B cell (primary cell): ENCODE measurements around the gene RPL22. TPM values are rescaled to one million over a fixed set of nuclear protein-coding genes. Genes with fewer than 3 reads are reported as not detected.

Experiments
- ATAC-seq: fragments of 200-7000 bp; cut with Tn5 transposase; one replicate; pipeline ENCODE4 v1.10.0; 2021; ENCODE audit warnings: low read depth, mild to moderate bottlenecking, moderate number of reproducible peaks, moderate library complexity
- CTCF ChIA-PET: fragments of 350-600 bp; sonication (Branson Sonifier 250); formaldehyde crosslinking; loops from one replicate; lab custom pipeline; 2021; ENCODE audit warnings: antibody characterized with exemption, inconsistent platforms; lab: Charles Lee
- POLR2A ChIA-PET: fragments of 350-600 bp; sonication (Branson Sonifier 250); formaldehyde crosslinking; loops from one replicate; lab custom pipeline; 2021; ENCODE audit warnings: antibody characterized with exemption; lab: Charles Lee
- DNase-seq: peaks from one replicate; pipeline ENCODE4 v3.0.0; 2013
- H2AFZ ChIP-seq: 2 replicates; pipeline ENCODE4 v1.6.1; 2012; ENCODE audit warnings: mild to moderate bottlenecking, low read depth, low read length; ENCODE audit not compliant: insufficient read depth, poor library complexity, severe bottlenecking
- H3K27ac ChIP-seq, 2 donors: 1 replicate in 1 of 2; 2 replicates in 1 of 2; pipeline ENCODE4 v1.5.1; 2012 to 2013; ENCODE audit warnings: low read length in 2 of 2, mild to moderate bottlenecking in 2 of 2, moderate library complexity in 1 of 2
- H3K27me3 ChIP-seq, 4 experiments: fragments of 200-600 bp in 1 of 4; sonication (generic) in 1 of 4; replicated peaks in 1 of 4; 1 replicate in 2 of 4; 2 replicates in 2 of 4; pipeline versions ENCODE4 v1.6.1 to v1.7.0; 2013 to 2016; ENCODE audit warnings: low read length in 3 of 4, mild to moderate bottlenecking in 2 of 4, mixed read lengths in 1 of 4, moderate library complexity in 1 of 4; ENCODE audit not compliant: insufficient read depth in 4 of 4, control insufficient read depth in 3 of 4; ENCODE audit errors: control extremely low read depth in 1 of 4
- H3K36me3 ChIP-seq, 2 experiments: replicated peaks in 1 of 2; 1 replicate in 1 of 2; 2 replicates in 1 of 2; pipeline versions ENCODE4 v1.6.1 to v1.7.1; 2013; ENCODE audit warnings: low read length in 1 of 2; ENCODE audit not compliant: insufficient read depth in 2 of 2, control insufficient read depth in 1 of 2; ENCODE audit errors: control extremely low read depth in 1 of 2, extremely low read depth in 1 of 2
- H3K4me1 ChIP-seq, 2 donors: fragments of 200-600 bp in 1 of 2; sonication (generic) in 1 of 2; 1 replicate in 1 of 2; 2 replicates in 1 of 2; pipeline versions ENCODE4 v1.5.1 to v1.6.1; 2013 to 2017; ENCODE audit warnings: low read length in 2 of 2; ENCODE audit not compliant: control insufficient read depth in 2 of 2, insufficient read depth in 2 of 2
- H3K4me2 ChIP-seq: replicated peaks from 2 replicates; pipeline ENCODE3; 2012; ENCODE audit warnings: mild to moderate bottlenecking, low read depth, low read length; ENCODE audit not compliant: poor library complexity, severe bottlenecking
- H3K4me3 ChIP-seq, 5 experiments: fragments of 200-600 bp in 1 of 5; sonication (generic) in 1 of 5; 1 replicate in 3 of 5; 2 replicates in 2 of 5; pipeline versions ENCODE4 v1.5.1 to v1.7.0; 2011 to 2016; ENCODE audit warnings: low read length in 4 of 5, mild to moderate bottlenecking in 4 of 5, low read depth in 2 of 5, control low read depth in 1 of 5, moderate library complexity in 1 of 5; ENCODE audit not compliant: insufficient read depth in 1 of 5; ENCODE audit errors: control extremely low read depth in 1 of 5, extremely low read depth in 1 of 5
- H3K79me2 ChIP-seq: fragments of 200-600 bp; sonication (generic); one replicate; pipeline ENCODE4 v1.6.0; 2016; ENCODE audit warnings: low read length; ENCODE audit not compliant: control insufficient read depth, insufficient read depth
- H3K9ac ChIP-seq: fragments of 200-600 bp; sonication (generic); 2 replicates; pipeline ENCODE4 v1.6.1; 2017; ENCODE audit warnings: mild to moderate bottlenecking, low read length, moderate library complexity
- H3K9me3 ChIP-seq, 3 donors: one replicate each; pipeline versions ENCODE4 v1.6.1 to v1.7.1; 2013; ENCODE audit warnings: low read length in 2 of 3; ENCODE audit not compliant: control insufficient read depth in 2 of 3, insufficient read depth in 1 of 3; ENCODE audit errors: control extremely low read depth in 1 of 3
- H4K20me1 ChIP-seq: 2 replicates; pipeline ENCODE4 v1.6.0; 2012; ENCODE audit warnings: mild to moderate bottlenecking, low read length; ENCODE audit not compliant: insufficient read depth, control insufficient read depth, poor library complexity, severe bottlenecking
- H3K27ac Mint-ChIP-seq: one replicate; pipeline ENCODE4 v1.8.0; 2021; ENCODE audit warnings: mixed read lengths
- H3K27me3 Mint-ChIP-seq: one replicate; pipeline ENCODE4 v1.8.0; 2021; ENCODE audit warnings: mixed read lengths
- H3K4me1 Mint-ChIP-seq: one replicate; pipeline ENCODE4 v1.8.0; 2021; ENCODE audit warnings: mixed read lengths
- H3K4me3 Mint-ChIP-seq: one replicate; pipeline ENCODE4 v1.8.0; 2021; ENCODE audit warnings: mixed read lengths
- H3K9me3 Mint-ChIP-seq: one replicate; pipeline ENCODE4 v1.8.0; 2022; ENCODE audit warnings: mixed read lengths; ENCODE audit not compliant: insufficient read depth
- EZH2 ChIP-seq: IDR thresholded peaks from 2 replicates; pipeline ENCODE4 v1.6.1; 2012; ENCODE audit warnings: borderline replicate concordance, low read depth, mild to moderate bottlenecking, moderate library complexity, low read length; ENCODE audit not compliant: insufficient read depth, poor library complexity, severe bottlenecking
- WGBS: methylation state at CpG from one replicate; pipeline ENCODE4 v1.1.5; 2013; ENCODE audit warnings: missing lambda C conversion rate; ENCODE audit not compliant: insufficient coverage; 5-methylcytosine and 5-hydroxymethylcytosine counted together
- intact Hi-C: fragments of 100-400 bp; cut with micrococcal nuclease; formaldehyde crosslinking; loops from one replicate; pipeline ENCODE4 v1.10.0; 2022
- polyA plus RNA-seq: library from polyadenylated mRNA; depleted of rRNA; stranded (reverse); fragments of >200 nt; gene quantifications from 2 replicates; pipeline ENCODE4 v1.2.3, GENCODE V29; 2012
- total RNA-seq, 2 donors: library from RNA; stranded (reverse); fragments of 120-200 nt in 1 of 2; gene quantifications; 1 replicate in 1 of 2; 2 replicates in 1 of 2; pipeline versions ENCODE4 v1.2.3 to v1.2.4, GENCODE V29; 2013 to 2022
- TF ChIP-seq, protein P1 (sequence below): fragments of 200-600 bp; IDR thresholded peaks from one replicate; pipeline ENCODE4 v1.8.0; 2022; ENCODE audit warnings: antibody characterized with exemption, mild to moderate bottlenecking

The RPL22 gene
- total and polyA plus RNA-seq, 2 donors (not counting 1 experiment from before 2014, with no cell fraction given) = 70.9 to 471 TPM

DNA sequence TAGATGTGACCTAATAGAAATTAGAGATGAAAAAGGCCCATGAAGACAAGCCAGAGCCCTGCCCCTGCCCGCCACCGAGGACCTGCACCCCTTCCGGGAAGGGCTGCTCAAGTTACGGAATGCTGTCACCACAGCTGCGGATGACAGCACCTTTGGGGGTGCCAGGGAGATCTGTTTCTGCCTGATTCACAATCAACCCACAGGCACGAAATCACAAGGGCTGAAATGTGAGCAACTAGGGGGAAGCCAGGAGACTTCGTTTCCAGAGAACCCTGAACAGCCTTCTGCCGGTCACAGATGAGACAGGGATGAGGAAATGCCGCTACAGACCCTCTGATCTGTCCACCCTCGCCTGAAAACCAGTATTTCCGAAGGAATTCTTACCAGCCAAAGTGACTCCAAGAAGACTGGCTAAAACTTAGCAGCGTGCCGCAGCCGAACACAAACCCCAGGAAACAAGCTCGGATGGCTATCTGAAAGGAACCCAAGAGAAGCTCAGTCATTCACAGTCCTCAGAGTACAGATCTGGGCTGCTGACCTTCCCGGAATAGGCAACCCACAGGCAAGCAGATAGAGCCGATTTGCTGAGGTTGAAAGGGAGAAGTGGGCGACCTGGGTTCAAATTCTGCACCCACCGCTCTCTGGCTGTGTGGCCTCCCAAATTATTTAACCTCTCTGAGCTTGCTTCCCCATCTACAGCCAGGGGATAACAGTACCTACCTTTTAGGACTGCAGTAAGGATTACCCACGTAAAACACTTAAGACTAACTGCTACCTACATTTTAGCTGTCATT is 35.3 kb upstream of the RPL22 start:
- CTCF ChIA-PET = interaction anchor here (0.9 to 1.3 kb wide), 4 partner anchors 10 to 35 kb away, joined by 3 to 6 read pairs (median 3); partner anchors contain the start of gene RPL22
- H3K4me1 Mint-ChIP-seq = peaks cover 10% of the 10 kb centered on the region
- 79% methylated on average over 15 of the region's 20 CpGs for WGBS
- Histone ChIP-seq H3K4me1 (peaks cover 9 to 15% of the 10 kb centered on the region in 2 donors), H3K79me2 (peaks cover 11% of the 10 kb centered on the region), H3K36me3 (peaks cover 5 to 23% of the 10 kb centered on the region in 2 experiments), H4K20me1 (no peaks in the 10 kb centered on the region), H3K27ac (no peak overlapping the region), H3K9me3 (no peaks in the 10 kb centered on the region), H3K4me3 (peak overlapping the region in 4 of 5 experiments; percentile 47 to 84 (median 65)), H3K9ac (peak overlapping the region; percentile 82), H3K27me3 (peaks cover 0 to 12% (median 6%) of the 10 kb centered on the region in 4 experiments), H2AFZ (peak overlapping the region; percentile 76), H3K4me2 (peak overlapping the region; percentile 96)
- H3K27ac Mint-ChIP-seq = peak overlapping the region; percentile 71
- TF ChIP-seq, protein P1, sequence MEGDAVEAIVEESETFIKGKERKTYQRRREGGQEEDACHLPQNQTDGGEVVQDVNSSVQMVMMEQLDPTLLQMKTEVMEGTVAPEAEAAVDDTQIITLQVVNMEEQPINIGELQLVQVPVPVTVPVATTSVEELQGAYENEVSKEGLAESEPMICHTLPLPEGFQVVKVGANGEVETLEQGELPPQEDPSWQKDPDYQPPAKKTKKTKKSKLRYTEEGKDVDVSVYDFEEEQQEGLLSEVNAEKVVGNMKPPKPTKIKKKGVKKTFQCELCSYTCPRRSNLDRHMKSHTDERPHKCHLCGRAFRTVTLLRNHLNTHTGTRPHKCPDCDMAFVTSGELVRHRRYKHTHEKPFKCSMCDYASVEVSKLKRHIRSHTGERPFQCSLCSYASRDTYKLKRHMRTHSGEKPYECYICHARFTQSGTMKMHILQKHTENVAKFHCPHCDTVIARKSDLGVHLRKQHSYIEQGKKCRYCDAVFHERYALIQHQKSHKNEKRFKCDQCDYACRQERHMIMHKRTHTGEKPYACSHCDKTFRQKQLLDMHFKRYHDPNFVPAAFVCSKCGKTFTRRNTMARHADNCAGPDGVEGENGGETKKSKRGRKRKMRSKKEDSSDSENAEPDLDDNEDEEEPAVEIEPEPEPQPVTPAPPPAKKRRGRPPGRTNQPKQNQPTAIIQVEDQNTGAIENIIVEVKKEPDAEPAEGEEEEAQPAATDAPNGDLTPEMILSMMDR = no peak
- no peak for TF ChIP-seq EZH2
- H3K27me3 Mint-ChIP-seq = peaks cover 10% of the 10 kb centered on the region
- no peaks in the 10 kb centered on the region for H3K9me3 Mint-ChIP-seq
- ATAC-seq (no peak), DNase-seq (no peak)
- H3K4me3 Mint-ChIP-seq = peak overlapping the region; percentile 89
- intact Hi-C loops = loop anchor here (1.0 to 5.0 kb wide), 2 partner anchors 35 to 468 kb away; partner anchors contain the start of genes DNAJC11 and RPL22
- POLR2A ChIA-PET = interaction anchor here (0.6 to 0.9 kb wide), 2 partner anchors 29 to 550 kb away, joined by 3 to 4 read pairs; partner anchors contain the start of gene CAMTA1

DNA sequence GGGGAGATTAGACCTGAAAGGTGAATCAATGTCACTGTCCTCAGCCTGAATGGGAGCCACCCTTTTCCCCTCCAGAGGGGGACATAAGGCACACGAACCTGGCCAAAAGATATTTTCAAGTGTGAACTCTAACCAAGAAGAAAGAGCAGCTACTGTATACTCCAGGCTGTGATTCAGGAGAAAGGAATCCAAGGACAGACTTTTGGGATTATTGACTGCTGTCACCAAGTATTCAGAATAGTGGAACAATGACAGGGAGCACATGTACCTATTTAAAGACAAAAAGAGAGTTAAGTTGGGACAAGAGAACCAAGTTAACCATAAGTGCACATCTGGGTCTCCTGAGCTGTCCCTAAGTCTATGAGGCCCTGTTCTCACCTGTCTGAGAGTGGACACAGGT is 34.0 kb upstream of the RPL22 start:
- ChIA-PET POLR2A (no interaction called here), CTCF (interaction anchor here (0.7 kb wide), 1 partner anchor 29 kb away, joined by 3 read pairs; no protein-coding TSS in a partner anchor)
- intact Hi-C loops = no loop called here
- Histone ChIP-seq H3K4me2 (no peak overlapping the region), H2AFZ (no peak overlapping the region), H3K27ac (no peak overlapping the region), H3K9ac (no peak overlapping the region), H3K4me1 (peaks cover 9 to 15% of the 10 kb centered on the region in 2 donors), H3K27me3 (peaks cover 0 to 3% (median 0%) of the 10 kb centered on the region in 4 experiments), H3K79me2 (peaks cover 11% of the 10 kb centered on the region), H4K20me1 (no peaks in the 10 kb centered on the region), H3K36me3 (peaks cover 5 to 30% of the 10 kb centered on the region in 2 experiments), H3K4me3 (no peak overlapping the region), H3K9me3 (no peaks in the 10 kb centered on the region)
- peak overlapping the region; percentile 27 for H3K4me3 Mint-ChIP-seq
- H3K27ac Mint-ChIP-seq = no peak overlapping the region
- no peak for ATAC-seq
- no peak for DNase-seq
- WGBS = no CpG with 5 or more reads among the region's 1 CpG
- no peaks in the 10 kb centered on the region for H3K27me3 Mint-ChIP-seq
- H3K4me1 Mint-ChIP-seq = peaks cover 10% of the 10 kb centered on the region
- TF ChIP-seq EZH2 = no peak
- TF ChIP-seq, protein P1 = no peak
- no peaks in the 10 kb centered on the region for H3K9me3 Mint-ChIP-seq
